Activated T-cell treated with anti-CD3 and anti-CD28 coated beads, Interleukin-2, amount 50 U/mL, for 72 hours (primary cell): ENCODE measurements around the gene DSCAML1. TPM values are rescaled to one million over a fixed set of nuclear protein-coding genes. Genes with fewer than 3 reads are reported as not detected.

Source experiments
- ATAC-seq, 2 donors: fragments of 150-1000 bp; cut with Tn5 transposase; replicated peaks in 1 of 2; 2 replicates each; pipeline ENCODE4 v1.10.0; 2021; ENCODE audit warnings: moderate library complexity in 2 of 2, mild to moderate bottlenecking in 1 of 2
- DNase-seq, 2 donors: peaks; one replicate each; pipeline ENCODE4 v3.0.0; 2021 to 2022; ENCODE audit warnings: mixed read lengths in 1 of 2
- H3K27ac Mint-ChIP-seq: one replicate; pipeline ENCODE4 v1.8.0; 2022; ENCODE audit warnings: mild to moderate bottlenecking, moderate library complexity, mixed read lengths
- H3K27me3 Mint-ChIP-seq: one replicate; pipeline ENCODE4 v1.8.0; 2022; ENCODE audit warnings: low read depth, mixed read lengths
- H3K36me3 Mint-ChIP-seq, 2 donors: one replicate each; pipeline ENCODE4 v1.8.0; 2022; ENCODE audit warnings: mixed read lengths in 2 of 2, mild to moderate bottlenecking in 1 of 2; ENCODE audit not compliant: insufficient read depth in 2 of 2
- H3K4me1 Mint-ChIP-seq: one replicate; pipeline ENCODE4 v1.8.0; 2022; ENCODE audit warnings: low read depth, mixed read lengths
- H3K4me3 Mint-ChIP-seq, 2 donors: one replicate each; pipeline ENCODE4 v1.8.0; 2022; ENCODE audit warnings: mild to moderate bottlenecking in 2 of 2, mixed read lengths in 2 of 2, moderate library complexity in 2 of 2
- H3K9me3 Mint-ChIP-seq, 2 donors: one replicate each; pipeline ENCODE4 v1.8.0; 2022; ENCODE audit warnings: mixed read lengths in 2 of 2
- total RNA-seq, 2 donors: library from RNA; stranded (reverse); gene quantifications; one replicate each; pipeline ENCODE4 v1.2.3, GENCODE V29; 2022

Gene DSCAML1
- total RNA-seq, 2 donors from 2014 or later: 1.5 to 2.5 TPM

GRCh38 chr11:117633976-117634755 lies 162.8 kb downstream of the DSCAML1 start:
- Mint-ChIP-seq H3K27ac (no peak overlapping the region), H3K4me1 (no peaks in the 10 kb centered on the region), H3K36me3 (no peaks in the 10 kb centered on the region), H3K9me3 (no peaks in the 10 kb centered on the region), H3K27me3 (no peaks in the 10 kb centered on the region), H3K4me3 (no peak overlapping the region)
- ATAC-seq (no peak), DNase-seq (no peak)

GRCh38 chr11:117633186-117633754 lies 163.7 kb downstream of the DSCAML1 start:
- no peak for ATAC-seq
- no peak for DNase-seq
- Mint-ChIP-seq H3K4me3 (no peak overlapping the region), H3K27me3 (no peaks in the 10 kb centered on the region), H3K9me3 (no peaks in the 10 kb centered on the region), H3K4me1 (no peaks in the 10 kb centered on the region), H3K27ac (no peak overlapping the region), H3K36me3 (no peaks in the 10 kb centered on the region)

GRCh38 chr11:117632306-117632705 lies 164.7 kb downstream of the DSCAML1 start:
- peaks cover 5% of the 10 kb centered on the region for H3K27me3 Mint-ChIP-seq
- no peaks in the 10 kb centered on the region for H3K36me3 Mint-ChIP-seq

GRCh38 chr11:117631336-117632140 lies 165.5 kb downstream of the DSCAML1 start:
- ATAC-seq (no peak), DNase-seq (no peak)
- Mint-ChIP-seq H3K27me3 (peaks cover 8% of the 10 kb centered on the region), H3K27ac (no peak overlapping the region), H3K36me3 (no peaks in the 10 kb centered on the region), H3K4me1 (no peaks in the 10 kb centered on the region), H3K9me3 (no peaks in the 10 kb centered on the region), H3K4me3 (no peak overlapping the region)

More at GRCh38 chr11:117632306-117632705, 164.7 kb downstream of the DSCAML1 start:
- H3K4me1 Mint-ChIP-seq: no peaks in the 10 kb centered on the region
- no peak overlapping the region for H3K27ac Mint-ChIP-seq
- no peak for DNase-seq
- ATAC-seq: no peak
- H3K4me3 Mint-ChIP-seq: no peak overlapping the region
- no peaks in the 10 kb centered on the region for H3K9me3 Mint-ChIP-seq

- Mint-ChIP-seq H3K27me3 (peaks cover 8% of the 10 kb centered on the region), H3K9me3 (no peaks in the 10 kb centered on the region), H3K4me1 (no peaks in the 10 kb centered on the region), H3K36me3 (no peaks in the 10 kb centered on the region), H3K4me3 (no peak overlapping the region), H3K27ac (no peak overlapping the region)
- DNase-seq (no peak), ATAC-seq (no peak)
These were observed 167.0 kb downstream of the DSCAML1 start for GRCh38 chr11:117629891-117630538.

GRCh38 chr11:117629146-117629545 lies 167.9 kb downstream of the DSCAML1 start:
- H3K9me3 Mint-ChIP-seq: no peaks in the 10 kb centered on the region
- H3K27ac Mint-ChIP-seq: no peak overlapping the region
- peaks cover 8% of the 10 kb centered on the region for H3K27me3 Mint-ChIP-seq
- DNase-seq: no peak
- H3K36me3 Mint-ChIP-seq: no peaks in the 10 kb centered on the region
- ATAC-seq: no peak
- H3K4me3 Mint-ChIP-seq: no peak overlapping the region
- no peaks in the 10 kb centered on the region for H3K4me1 Mint-ChIP-seq

GRCh38 chr11:117627259-117627658 lies 169.8 kb downstream of the DSCAML1 start:
- no peaks in the 10 kb centered on the region for H3K9me3 Mint-ChIP-seq
- DNase-seq: no peak
- H3K27ac Mint-ChIP-seq: no peak overlapping the region
- peaks cover 0 to 1% of the 10 kb centered on the region in 2 donors for H3K36me3 Mint-ChIP-seq
- H3K4me1 Mint-ChIP-seq: no peaks in the 10 kb centered on the region
- no peak overlapping the region for H3K4me3 Mint-ChIP-seq
- no peak for ATAC-seq
- H3K27me3 Mint-ChIP-seq: peaks cover 8% of the 10 kb centered on the region

GRCh38 chr11:117626576-117626975 lies 170.4 kb downstream of the DSCAML1 start:
- H3K27me3 Mint-ChIP-seq: peaks cover 8% of the 10 kb centered on the region
- H3K4me3 Mint-ChIP-seq: no peak overlapping the region
- peaks cover 0 to 1% of the 10 kb centered on the region in 2 donors for H3K9me3 Mint-ChIP-seq
- H3K36me3 Mint-ChIP-seq: peaks cover 0 to 1% of the 10 kb centered on the region in 2 donors
- no peak for DNase-seq
- no peaks in the 10 kb centered on the region for H3K4me1 Mint-ChIP-seq
- H3K27ac Mint-ChIP-seq: no peak overlapping the region
- no peak for ATAC-seq

- Mint-ChIP-seq H3K27ac (no peak overlapping the region), H3K4me1 (no peaks in the 10 kb centered on the region), H3K36me3 (peaks cover 3% of the 10 kb centered on the region in 2 donors), H3K27me3 (peaks cover 12% of the 10 kb centered on the region), H3K9me3 (peaks cover 2 to 4% of the 10 kb centered on the region in 2 donors), H3K4me3 (no peak overlapping the region)
- ATAC-seq: no peak
- DNase-seq: no peak
These were observed 171.8 kb downstream of the DSCAML1 start for GRCh38 chr11:117625237-117625636.

GRCh38 chr11:117623831-117624271 lies 173.2 kb downstream of the DSCAML1 start:
- no peak overlapping the region for H3K27ac Mint-ChIP-seq
- H3K4me1 Mint-ChIP-seq: no peaks in the 10 kb centered on the region
- ATAC-seq (no peak), DNase-seq (no peak)
- H3K9me3 Mint-ChIP-seq: peaks cover 2 to 4% of the 10 kb centered on the region in 2 donors
- H3K4me3 Mint-ChIP-seq: no peak overlapping the region
- H3K36me3 Mint-ChIP-seq: peaks cover 3% of the 10 kb centered on the region in 2 donors
- peaks cover 13% of the 10 kb centered on the region for H3K27me3 Mint-ChIP-seq

GRCh38 chr11:117621226-117621625 lies 175.8 kb downstream of the DSCAML1 start:
- Mint-ChIP-seq H3K36me3 (peaks cover 3% of the 10 kb centered on the region in 2 donors), H3K27me3 (peaks cover 15% of the 10 kb centered on the region), H3K4me3 (no peak overlapping the region), H3K4me1 (no peaks in the 10 kb centered on the region), H3K9me3 (peaks cover 2 to 4% of the 10 kb centered on the region in 2 donors), H3K27ac (no peak overlapping the region)
- ATAC-seq: no peak
- no peak for DNase-seq

- no peaks in the 10 kb centered on the region for H3K4me1 Mint-ChIP-seq
- peaks cover 3% of the 10 kb centered on the region in 2 donors for H3K36me3 Mint-ChIP-seq
- no peak overlapping the region for H3K27ac Mint-ChIP-seq
- H3K27me3 Mint-ChIP-seq: peaks cover 17% of the 10 kb centered on the region
- H3K4me3 Mint-ChIP-seq: no peak overlapping the region
- H3K9me3 Mint-ChIP-seq: peaks cover 2 to 4% of the 10 kb centered on the region in 2 donors
- no peak for ATAC-seq
- no peak for DNase-seq
These were observed 176.4 kb downstream of the DSCAML1 start for GRCh38 chr11:117620659-117621058.

GRCh38 chr11:117620086-117620485 lies 176.9 kb downstream of the DSCAML1 start:
- Mint-ChIP-seq H3K9me3 (peaks cover 2 to 4% of the 10 kb centered on the region in 2 donors), H3K36me3 (peaks cover 3% of the 10 kb centered on the region in 2 donors), H3K4me3 (no peak overlapping the region), H3K4me1 (no peaks in the 10 kb centered on the region), H3K27ac (no peak overlapping the region), H3K27me3 (peaks cover 17% of the 10 kb centered on the region)
- ATAC-seq (no peak), DNase-seq (no peak)
